ENCODE results near the gene ENPEP.

DNA sequence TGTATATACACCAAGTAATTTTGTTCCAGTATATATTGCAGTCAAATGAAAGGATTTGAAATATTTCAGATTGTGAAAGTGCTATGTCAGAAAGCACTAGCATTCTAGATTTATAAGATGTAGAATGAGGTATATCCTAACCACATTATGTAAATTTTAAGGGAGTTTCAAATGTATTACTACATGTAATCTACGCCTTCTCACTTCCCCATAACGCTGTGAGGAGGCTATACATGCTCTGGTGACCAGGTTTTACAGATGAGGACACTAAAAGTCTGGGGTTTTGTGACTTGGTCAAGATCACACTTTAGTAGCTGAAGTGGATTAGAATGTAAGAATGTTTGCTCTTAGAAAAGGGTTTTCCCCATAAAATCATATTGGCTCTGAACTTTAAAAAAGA is 8.1 kb downstream of the ENPEP start:
- TF ChIP-seq, protein P1, sequence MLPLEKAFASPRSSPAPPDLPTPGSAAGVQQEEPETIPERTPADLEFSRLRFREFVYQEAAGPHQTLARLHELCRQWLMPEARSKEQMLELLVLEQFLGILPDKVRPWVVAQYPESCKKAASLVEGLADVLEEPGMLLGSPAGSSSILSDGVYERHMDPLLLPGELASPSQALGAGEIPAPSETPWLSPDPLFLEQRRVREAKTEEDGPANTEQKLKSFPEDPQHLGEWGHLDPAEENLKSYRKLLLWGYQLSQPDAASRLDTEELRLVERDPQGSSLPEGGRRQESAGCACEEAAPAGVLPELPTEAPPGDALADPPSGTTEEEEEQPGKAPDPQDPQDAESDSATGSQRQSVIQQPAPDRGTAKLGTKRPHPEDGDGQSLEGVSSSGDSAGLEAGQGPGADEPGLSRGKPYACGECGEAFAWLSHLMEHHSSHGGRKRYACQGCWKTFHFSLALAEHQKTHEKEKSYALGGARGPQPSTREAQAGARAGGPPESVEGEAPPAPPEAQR (CRISPR knock-in tag; IDR thresholded peaks at IDR 0.05) = no peak
- TF ChIP-seq, protein P2, sequence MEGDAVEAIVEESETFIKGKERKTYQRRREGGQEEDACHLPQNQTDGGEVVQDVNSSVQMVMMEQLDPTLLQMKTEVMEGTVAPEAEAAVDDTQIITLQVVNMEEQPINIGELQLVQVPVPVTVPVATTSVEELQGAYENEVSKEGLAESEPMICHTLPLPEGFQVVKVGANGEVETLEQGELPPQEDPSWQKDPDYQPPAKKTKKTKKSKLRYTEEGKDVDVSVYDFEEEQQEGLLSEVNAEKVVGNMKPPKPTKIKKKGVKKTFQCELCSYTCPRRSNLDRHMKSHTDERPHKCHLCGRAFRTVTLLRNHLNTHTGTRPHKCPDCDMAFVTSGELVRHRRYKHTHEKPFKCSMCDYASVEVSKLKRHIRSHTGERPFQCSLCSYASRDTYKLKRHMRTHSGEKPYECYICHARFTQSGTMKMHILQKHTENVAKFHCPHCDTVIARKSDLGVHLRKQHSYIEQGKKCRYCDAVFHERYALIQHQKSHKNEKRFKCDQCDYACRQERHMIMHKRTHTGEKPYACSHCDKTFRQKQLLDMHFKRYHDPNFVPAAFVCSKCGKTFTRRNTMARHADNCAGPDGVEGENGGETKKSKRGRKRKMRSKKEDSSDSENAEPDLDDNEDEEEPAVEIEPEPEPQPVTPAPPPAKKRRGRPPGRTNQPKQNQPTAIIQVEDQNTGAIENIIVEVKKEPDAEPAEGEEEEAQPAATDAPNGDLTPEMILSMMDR (IDR thresholded peaks at IDR 0.05) = no peak
- no peak for TF ChIP-seq CREM (CRISPR knock-in tag; IDR thresholded peaks at IDR 0.05)

Measured in WTC11 (cell line).